GM21515 (cell line): ENCODE results near the gene SLC39A8.
"Not testable (repeated sequence)": the region's sequence is repeated elsewhere in the genome, so short reads cannot be mapped to it uniquely, and the experiment has no call there.

Experiments
- ATAC-seq: cut with Tn5 transposase; IDR thresholded peaks from one replicate; pipeline ENCODE4 v1.9.1; 2021; ENCODE audit not compliant: unreplicated experiment

The SLC39A8 gene

GRCh38 chr4:102344954-102345794 lies at the start of gene SLC39A8:
TSS of gene SLC39A8 (minus strand) at chr4:102345482. CDS start at chr4:102344662, 820 bp downstream.
- ATAC-seq: peak; percentile 85

GRCh38 chr4:102392033-102392744 lies 46.9 kb upstream of the SLC39A8 start:
- no peak for ATAC-seq

- ATAC-seq: peak; percentile 81
Measured at GRCh38 chr4:102390438-102390837, 45.2 kb upstream of the SLC39A8 start.

- ATAC-seq: no peak
Measured at GRCh38 chr4:102388611-102389010, 43.3 kb upstream of the SLC39A8 start.

GRCh38 chr4:102387552-102388150 lies 42.4 kb upstream of the SLC39A8 start:
- no peak for ATAC-seq

GRCh38 chr4:102386966-102387365 lies 41.7 kb upstream of the SLC39A8 start:
- no peak for ATAC-seq

- not testable (repeated sequence) for ATAC-seq
Measured at GRCh38 chr4:102380253-102380652, 35.0 kb upstream of the SLC39A8 start.

GRCh38 chr4:102362922-102363432 lies 17.7 kb upstream of the SLC39A8 start:
- no peak for ATAC-seq

GRCh38 chr4:102358128-102358527 lies 12.8 kb upstream of the SLC39A8 start:
- no peak for ATAC-seq

- ATAC-seq: not testable (repeated sequence)
Measured at GRCh38 chr4:102357637-102358036, 12.4 kb upstream of the SLC39A8 start.

- ATAC-seq: no peak
Measured at GRCh38 chr4:102356562-102357202, 11.4 kb upstream of the SLC39A8 start.

- ATAC-seq: no peak
Measured at GRCh38 chr4:102355748-102356147, 10.5 kb upstream of the SLC39A8 start.

GRCh38 chr4:102354671-102355454 lies 9.6 kb upstream of the SLC39A8 start:
- ATAC-seq: no peak

GRCh38 chr4:102352781-102353180 lies 7.5 kb upstream of the SLC39A8 start:
- ATAC-seq: no peak

- no peak for ATAC-seq
Measured at GRCh38 chr4:102350634-102351033, 5.4 kb upstream of the SLC39A8 start.

- ATAC-seq: no peak
Measured at GRCh38 chr4:102348701-102349100, 3.4 kb upstream of the SLC39A8 start.

- no peak for ATAC-seq
Measured at GRCh38 chr4:102345795-102346100, 466 bp upstream of the SLC39A8 start.

GRCh38 chr4:102344520-102344953 lies 745 bp downstream of the SLC39A8 start:
- ATAC-seq: peak; percentile 48

GRCh38 chr4:102343964-102344519 lies 1.2 kb downstream of the SLC39A8 start:
- peak; percentile 42 for ATAC-seq
